ENCODE results near the gene ULBP2.

DNA sequence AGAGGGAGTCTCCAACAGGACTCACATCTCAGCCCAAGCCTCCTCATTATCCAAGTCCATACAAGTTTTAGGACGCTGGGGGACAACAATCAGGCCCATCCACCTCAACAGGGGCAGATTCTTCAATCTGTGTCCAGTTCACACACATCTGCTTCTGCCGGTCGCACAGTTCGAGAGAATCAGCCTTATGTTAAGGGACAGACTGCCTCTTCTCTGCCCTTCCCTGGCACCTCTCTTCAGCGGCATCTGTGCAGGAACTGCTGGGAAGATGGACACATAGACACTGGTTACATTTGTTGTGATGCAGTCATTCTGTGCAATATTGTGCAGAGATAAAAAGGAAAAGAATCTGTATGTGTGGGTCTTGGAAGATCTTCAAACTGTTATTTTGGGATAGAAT lies 43.0 kb downstream of the ULBP2 start:
- no peak for TF ChIP-seq CTCF (conservative IDR thresholded peaks at IDR 0.05)
- no peak for TF ChIP-seq ZFX (IDR thresholded peaks at IDR 0.05)

Data from C4-2B (cell line).